GM12878 (cell line): ENCODE data around the gene MSL3. TPM values are rescaled to one million over a fixed set of nuclear protein-coding genes. Genes with fewer than 3 reads are reported as not detected.
A peak's percentile ranks its signal among the peaks of the same experiment; 100 is the strongest.

ENCODE experiments used
- BACH1 ChIP-seq: fragments of 450-650 bp; IDR thresholded peaks from 2 replicates; pipeline ENCODE4 v1.6.1; 2017; ENCODE audit warnings: mild to moderate bottlenecking, borderline replicate concordance
- BRCA1 ChIP-seq: IDR thresholded peaks from 2 replicates; pipeline ENCODE4 v1.6.1; 2011; ENCODE audit warnings: low read depth, low read length, improper control_type of control experiment
- CBX5 ChIP-seq: sonication (generic); IDR thresholded peaks from 2 replicates; pipeline ENCODE4 v1.6.1; 2016; ENCODE audit warnings: low read depth, moderate library complexity, mild to moderate bottlenecking, inconsistent platforms
- CREM ChIP-seq: IDR thresholded peaks from 2 replicates; pipeline ENCODE4 v1.6.1; 2014; ENCODE audit warnings: antibody characterized with exemption, low read depth
- EED ChIP-seq: sonication (generic); IDR thresholded peaks from 2 replicates; pipeline ENCODE4 v1.6.1; 2016; ENCODE audit warnings: antibody characterized with exemption, low read depth
- EP300 ChIP-seq, 2 experiments: fragments of 150-350 bp in 1 of 2; IDR thresholded peaks; 2 replicates each; pipeline ENCODE4 v1.6.1; 2011 to 2012; ENCODE audit warnings: low read depth in 2 of 2, low read length in 2 of 2, borderline replicate concordance in 1 of 2, improper control_type of control experiment in 1 of 2, inconsistent platforms in 1 of 2; ENCODE audit not compliant: control insufficient read depth in 1 of 2
- ETV6 ChIP-seq, 2 experiments: fragments of 450-650 bp in 1 of 2; IDR thresholded peaks in 1 of 2; conservative IDR thresholded peaks in 1 of 2; 2 replicates each; pipeline ENCODE4 v1.6.1; 2014; ENCODE audit warnings: antibody characterized with exemption in 1 of 2, borderline replicate concordance in 1 of 2, low read depth in 1 of 2, mild to moderate bottlenecking in 1 of 2, moderate library complexity in 1 of 2
- IKZF1 ChIP-seq: fragments of 450-650 bp; conservative IDR thresholded peaks from 2 replicates; pipeline ENCODE4 v1.6.1; 2017; ENCODE audit warnings: antibody characterized with exemption, mild to moderate bottlenecking
- IRF4 ChIP-seq: IDR thresholded peaks from 2 replicates; pipeline ENCODE4 v1.6.1; 2011; ENCODE audit warnings: low read depth, low read length
- JUNB ChIP-seq: IDR thresholded peaks from 2 replicates; pipeline ENCODE4 v1.6.1; 2016; ENCODE audit warnings: antibody characterized with exemption, mild to moderate bottlenecking
- NFIC ChIP-seq: IDR thresholded peaks from 2 replicates; pipeline ENCODE4 v1.6.1; 2012; ENCODE audit warnings: low read depth, mild to moderate bottlenecking, inconsistent platforms, low read length, moderate library complexity
- NFYB ChIP-seq: IDR thresholded peaks from 2 replicates; pipeline ENCODE4 v1.6.1; 2011; ENCODE audit warnings: low read depth, mild to moderate bottlenecking, low read length, improper control_type of control experiment, moderate library complexity; ENCODE audit not compliant: insufficient read depth
- PAX5 ChIP-seq: IDR thresholded peaks from 2 replicates; pipeline ENCODE4 v1.6.1; 2011; ENCODE audit warnings: low read depth, low read length, borderline replicate concordance
- RUNX3 ChIP-seq: IDR thresholded peaks from 2 replicates; pipeline ENCODE4 v1.6.1; 2012; ENCODE audit warnings: low read length, inconsistent platforms
- SMAD1 ChIP-seq: fragments of 450-650 bp; IDR thresholded peaks from 2 replicates; pipeline ENCODE4 v1.6.1; 2018; ENCODE audit warnings: mild to moderate bottlenecking, low read depth; ENCODE audit not compliant: partially characterized antibody
- TCF12 ChIP-seq: IDR thresholded peaks from 2 replicates; pipeline ENCODE4 v1.6.1; 2011; ENCODE audit warnings: low read depth, mild to moderate bottlenecking, low read length
- polyA plus RNA-seq, 11 experiments: library from polyadenylated mRNA; depleted of rRNA in 4 of 11; unstranded in 6 of 11; stranded (reverse) in 5 of 11; fragments of >200 nt; fragmentation: Nextera tagmentation in 4 of 11; fragmentation: Illumina TruSeq in 1 of 11; extraction: Ambion mirVana in 4 of 11; extraction: Trizol in 1 of 11; gene quantifications; 1 replicate in 1 of 11; 2 replicates in 10 of 11; pipeline versions ENCODE4 v1.2.1 to v1.2.3, GENCODE V29; 2011 to 2016; ENCODE audit warnings: inconsistent platforms in 2 of 11, missing spikeins in 2 of 11, low read depth in 1 of 11
- total RNA-seq, 4 experiments: library from RNA; depleted of rRNA in 3 of 4; stranded (reverse); fragments of >200 nt in 3 of 4; fragmentation: Illumina TruSeq in 1 of 4; extraction: Trizol in 1 of 4; gene quantifications; 2 replicates each; pipeline versions ENCODE4 v1.2.1 to v1.2.3, GENCODE V29; 2013 to 2021
- TF ChIP-seq, protein P1 (sequence below): fragments of 450-650 bp; IDR thresholded peaks from 2 replicates; pipeline ENCODE4 v1.6.1; 2018; ENCODE audit warnings: borderline replicate concordance, mild to moderate bottlenecking; ENCODE audit not compliant: partially characterized antibody
- TF ChIP-seq, protein P2 (sequence below): fragments of 450-650 bp; IDR thresholded peaks from 2 replicates; pipeline ENCODE4 v1.6.1; 2017; ENCODE audit warnings: mild to moderate bottlenecking, low read depth, inconsistent platforms; ENCODE audit not compliant: poor library complexity, severe bottlenecking
- TF ChIP-seq, protein P3 (sequence below): fragments of 450-650 bp; IDR thresholded peaks from 2 replicates; pipeline ENCODE4 v1.6.1; 2016; ENCODE audit warnings: mild to moderate bottlenecking
- TF ChIP-seq, protein P4 (sequence below): fragments of 450-650 bp; IDR thresholded peaks from 2 replicates; pipeline ENCODE4 v1.6.1; 2017; ENCODE audit warnings: mild to moderate bottlenecking, moderate library complexity

The MSL3 gene
- total and polyA plus RNA-seq, 10 of the 15 experiments (the other 5 are each of a cell fraction or from before 2014, with no cell fraction given) = 28.4 to 438 (median 40.7) TPM

DNA sequence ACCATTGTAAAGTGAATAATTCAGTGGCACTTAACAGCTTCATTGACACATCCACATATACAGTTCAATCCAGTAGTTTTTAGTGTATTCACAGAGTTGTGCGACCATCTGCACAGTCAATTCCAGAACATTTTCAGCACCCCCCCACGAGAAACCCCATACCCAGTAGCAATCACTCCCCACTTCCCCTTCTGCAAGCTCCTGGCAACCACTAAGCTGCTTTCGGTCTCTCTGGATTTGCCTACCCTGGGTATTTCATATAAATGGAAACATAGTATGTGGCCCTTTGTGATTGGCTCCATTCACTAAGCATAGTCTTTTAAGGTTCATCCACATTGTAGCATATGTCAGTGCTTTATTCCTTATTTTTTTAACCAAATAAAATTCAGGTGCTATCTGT is 10.0 kb downstream of the MSL3 start (continued):
- TF ChIP-seq, protein P1, sequence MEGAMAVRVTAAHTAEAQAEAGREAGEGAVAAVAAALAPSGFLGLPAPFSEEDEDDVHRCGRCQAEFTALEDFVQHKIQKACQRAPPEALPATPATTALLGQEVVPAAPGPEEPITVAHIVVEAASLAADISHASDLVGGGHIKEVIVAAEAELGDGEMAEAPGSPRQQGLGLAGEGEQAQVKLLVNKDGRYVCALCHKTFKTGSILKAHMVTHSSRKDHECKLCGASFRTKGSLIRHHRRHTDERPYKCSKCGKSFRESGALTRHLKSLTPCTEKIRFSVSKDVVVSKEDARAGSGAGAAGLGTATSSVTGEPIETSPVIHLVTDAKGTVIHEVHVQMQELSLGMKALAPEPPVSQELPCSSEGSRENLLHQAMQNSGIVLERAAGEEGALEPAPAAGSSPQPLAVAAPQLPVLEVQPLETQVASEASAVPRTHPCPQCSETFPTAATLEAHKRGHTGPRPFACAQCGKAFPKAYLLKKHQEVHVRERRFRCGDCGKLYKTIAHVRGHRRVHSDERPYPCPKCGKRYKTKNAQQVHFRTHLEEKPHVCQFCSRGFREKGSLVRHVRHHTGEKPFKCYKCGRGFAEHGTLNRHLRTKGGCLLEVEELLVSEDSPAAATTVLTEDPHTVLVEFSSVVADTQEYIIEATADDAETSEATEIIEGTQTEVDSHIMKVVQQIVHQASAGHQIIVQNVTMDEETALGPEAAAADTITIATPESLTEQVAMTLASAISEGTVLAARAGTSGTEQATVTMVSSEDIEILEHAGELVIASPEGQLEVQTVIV = no peak
- TF ChIP-seq SMAD1 = peak; percentile 28
- TF ChIP-seq CBX5 = 0 out of 2 replicates have a peak, but pooled peaks have one; percentile 49
- TF ChIP-seq, protein P2, sequence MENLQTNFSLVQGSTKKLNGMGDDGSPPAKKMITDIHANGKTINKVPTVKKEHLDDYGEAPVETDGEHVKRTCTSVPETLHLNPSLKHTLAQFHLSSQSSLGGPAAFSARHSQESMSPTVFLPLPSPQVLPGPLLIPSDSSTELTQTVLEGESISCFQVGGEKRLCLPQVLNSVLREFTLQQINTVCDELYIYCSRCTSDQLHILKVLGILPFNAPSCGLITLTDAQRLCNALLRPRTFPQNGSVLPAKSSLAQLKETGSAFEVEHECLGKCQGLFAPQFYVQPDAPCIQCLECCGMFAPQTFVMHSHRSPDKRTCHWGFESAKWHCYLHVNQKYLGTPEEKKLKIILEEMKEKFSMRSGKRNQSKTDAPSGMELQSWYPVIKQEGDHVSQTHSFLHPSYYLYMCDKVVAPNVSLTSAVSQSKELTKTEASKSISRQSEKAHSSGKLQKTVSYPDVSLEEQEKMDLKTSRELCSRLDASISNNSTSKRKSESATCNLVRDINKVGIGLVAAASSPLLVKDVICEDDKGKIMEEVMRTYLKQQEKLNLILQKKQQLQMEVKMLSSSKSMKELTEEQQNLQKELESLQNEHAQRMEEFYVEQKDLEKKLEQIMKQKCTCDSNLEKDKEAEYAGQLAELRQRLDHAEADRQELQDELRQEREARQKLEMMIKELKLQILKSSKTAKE = peak; percentile 53
- TF ChIP-seq, protein P3, sequence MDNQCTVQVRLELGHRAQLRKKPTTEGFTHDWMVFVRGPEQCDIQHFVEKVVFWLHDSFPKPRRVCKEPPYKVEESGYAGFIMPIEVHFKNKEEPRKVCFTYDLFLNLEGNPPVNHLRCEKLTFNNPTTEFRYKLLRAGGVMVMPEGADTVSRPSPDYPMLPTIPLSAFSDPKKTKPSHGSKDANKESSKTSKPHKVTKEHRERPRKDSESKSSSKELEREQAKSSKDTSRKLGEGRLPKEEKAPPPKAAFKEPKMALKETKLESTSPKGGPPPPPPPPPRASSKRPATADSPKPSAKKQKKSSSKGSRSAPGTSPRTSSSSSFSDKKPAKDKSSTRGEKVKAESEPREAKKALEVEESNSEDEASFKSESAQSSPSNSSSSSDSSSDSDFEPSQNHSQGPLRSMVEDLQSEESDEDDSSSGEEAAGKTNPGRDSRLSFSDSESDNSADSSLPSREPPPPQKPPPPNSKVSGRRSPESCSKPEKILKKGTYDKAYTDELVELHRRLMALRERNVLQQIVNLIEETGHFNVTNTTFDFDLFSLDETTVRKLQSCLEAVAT = no peak
- peak; percentile 53 for TF ChIP-seq EED
- no peak for TF ChIP-seq BRCA1
- TF ChIP-seq IKZF1 = peak; percentile 84
- peak; percentile 87 for TF ChIP-seq RUNX3
- peak; percentile 50; the same call in 1 of the 2 replicates for TF ChIP-seq PAX5
- 0 out of 2 replicates have a peak, but pooled peaks have one; percentile 26 for TF ChIP-seq TCF12
- TF ChIP-seq, protein P4, sequence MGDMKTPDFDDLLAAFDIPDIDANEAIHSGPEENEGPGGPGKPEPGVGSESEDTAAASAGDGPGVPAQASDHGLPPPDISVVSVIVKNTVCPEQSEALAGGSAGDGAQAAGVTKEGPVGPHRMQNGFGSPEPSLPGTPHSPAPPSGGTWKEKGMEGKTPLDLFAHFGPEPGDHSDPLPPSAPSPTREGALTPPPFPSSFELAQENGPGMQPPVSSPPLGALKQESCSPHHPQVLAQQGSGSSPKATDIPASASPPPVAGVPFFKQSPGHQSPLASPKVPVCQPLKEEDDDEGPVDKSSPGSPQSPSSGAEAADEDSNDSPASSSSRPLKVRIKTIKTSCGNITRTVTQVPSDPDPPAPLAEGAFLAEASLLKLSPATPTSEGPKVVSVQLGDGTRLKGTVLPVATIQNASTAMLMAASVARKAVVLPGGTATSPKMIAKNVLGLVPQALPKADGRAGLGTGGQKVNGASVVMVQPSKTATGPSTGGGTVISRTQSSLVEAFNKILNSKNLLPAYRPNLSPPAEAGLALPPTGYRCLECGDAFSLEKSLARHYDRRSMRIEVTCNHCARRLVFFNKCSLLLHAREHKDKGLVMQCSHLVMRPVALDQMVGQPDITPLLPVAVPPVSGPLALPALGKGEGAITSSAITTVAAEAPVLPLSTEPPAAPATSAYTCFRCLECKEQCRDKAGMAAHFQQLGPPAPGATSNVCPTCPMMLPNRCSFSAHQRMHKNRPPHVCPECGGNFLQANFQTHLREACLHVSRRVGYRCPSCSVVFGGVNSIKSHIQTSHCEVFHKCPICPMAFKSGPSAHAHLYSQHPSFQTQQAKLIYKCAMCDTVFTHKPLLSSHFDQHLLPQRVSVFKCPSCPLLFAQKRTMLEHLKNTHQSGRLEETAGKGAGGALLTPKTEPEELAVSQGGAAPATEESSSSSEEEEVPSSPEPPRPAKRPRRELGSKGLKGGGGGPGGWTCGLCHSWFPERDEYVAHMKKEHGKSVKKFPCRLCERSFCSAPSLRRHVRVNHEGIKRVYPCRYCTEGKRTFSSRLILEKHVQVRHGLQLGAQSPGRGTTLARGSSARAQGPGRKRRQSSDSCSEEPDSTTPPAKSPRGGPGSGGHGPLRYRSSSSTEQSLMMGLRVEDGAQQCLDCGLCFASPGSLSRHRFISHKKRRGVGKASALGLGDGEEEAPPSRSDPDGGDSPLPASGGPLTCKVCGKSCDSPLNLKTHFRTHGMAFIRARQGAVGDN = peak; percentile 20; the same call in 1 of the 2 replicates
- TF ChIP-seq CREM = 0 out of 2 replicates have a peak, but pooled peaks have one; percentile 9
- peak; percentile 77 for TF ChIP-seq JUNB
- TF ChIP-seq IRF4 = peak; percentile 93
- TF ChIP-seq BACH1 = peak; percentile 58; the same call in 1 of the 2 replicates
- 0 out of 2 replicates have a peak, but pooled peaks have one; percentile 43 for TF ChIP-seq NFYB
- peak; percentile 62 to 69; a peak in 3 of 4 replicates for TF ChIP-seq EP300 (IDR thresholded peaks at IDR 0.05; ENCODE audit: borderline replicate concordance in 1 of 2, control insufficient read depth in 1 of 2, low read depth in 2 of 2, low read length in 2 of 2)
- 0 out of 4 replicates have a peak, but pooled peaks of 1 of the 2 experiments have one; percentile 31 for TF ChIP-seq ETV6 (conservative IDR thresholded peaks at IDR 0.05 in 1 of 2, IDR thresholded peaks at IDR 0.05 in 1 of 2; ENCODE audit: borderline replicate concordance in 1 of 2, low read depth in 1 of 2)
- 0 out of 2 replicates have a peak, but pooled peaks have one; percentile 50 for TF ChIP-seq NFIC
